Body of pancreas (tissue), 4 donors: Measurements from ENCODE around the gene HOXB1.

Experiments
- POLR2A ChIP-seq, 3 donors: fragments of 450-650 bp; IDR thresholded peaks; one replicate each; pipeline ENCODE4 v1.6.1; 2016; ENCODE audit warnings: antibody characterized with exemption in 3 of 3, mild to moderate bottlenecking in 2 of 3
- TF ChIP-seq, protein P1 (sequence below), 7 experiments: fragments of 450-650 bp in 4 of 7; fragments of 200-600 bp in 3 of 7; sonication (generic) in 3 of 7; IDR thresholded peaks; one replicate each; pipeline ENCODE4 v1.5.1; 2016 to 2019; ENCODE audit warnings: antibody characterized with exemption in 7 of 7

DNA sequence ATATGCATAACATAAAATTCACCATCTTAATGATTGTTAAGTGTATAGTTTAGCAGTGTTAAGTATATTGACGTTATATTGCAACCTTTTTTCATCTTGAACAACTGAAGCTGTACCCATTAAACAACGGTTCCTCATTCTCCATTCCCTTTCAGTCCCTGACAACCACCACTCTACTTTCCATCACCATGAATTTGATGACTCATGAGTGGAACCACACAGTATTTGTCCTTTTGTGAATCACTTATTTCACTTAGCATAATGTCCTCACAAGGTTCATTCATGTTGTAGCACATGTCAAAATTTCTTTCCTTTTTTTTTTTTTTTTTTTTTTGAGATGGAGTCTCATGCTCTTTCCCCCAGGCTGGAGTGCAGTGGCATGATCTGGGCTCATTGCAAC, 46.0 kb downstream of the HOXB1 start:
- TF ChIP-seq, protein P1, sequence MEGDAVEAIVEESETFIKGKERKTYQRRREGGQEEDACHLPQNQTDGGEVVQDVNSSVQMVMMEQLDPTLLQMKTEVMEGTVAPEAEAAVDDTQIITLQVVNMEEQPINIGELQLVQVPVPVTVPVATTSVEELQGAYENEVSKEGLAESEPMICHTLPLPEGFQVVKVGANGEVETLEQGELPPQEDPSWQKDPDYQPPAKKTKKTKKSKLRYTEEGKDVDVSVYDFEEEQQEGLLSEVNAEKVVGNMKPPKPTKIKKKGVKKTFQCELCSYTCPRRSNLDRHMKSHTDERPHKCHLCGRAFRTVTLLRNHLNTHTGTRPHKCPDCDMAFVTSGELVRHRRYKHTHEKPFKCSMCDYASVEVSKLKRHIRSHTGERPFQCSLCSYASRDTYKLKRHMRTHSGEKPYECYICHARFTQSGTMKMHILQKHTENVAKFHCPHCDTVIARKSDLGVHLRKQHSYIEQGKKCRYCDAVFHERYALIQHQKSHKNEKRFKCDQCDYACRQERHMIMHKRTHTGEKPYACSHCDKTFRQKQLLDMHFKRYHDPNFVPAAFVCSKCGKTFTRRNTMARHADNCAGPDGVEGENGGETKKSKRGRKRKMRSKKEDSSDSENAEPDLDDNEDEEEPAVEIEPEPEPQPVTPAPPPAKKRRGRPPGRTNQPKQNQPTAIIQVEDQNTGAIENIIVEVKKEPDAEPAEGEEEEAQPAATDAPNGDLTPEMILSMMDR (IDR thresholded peaks at IDR 0.05): no peak
- no peak for TF ChIP-seq POLR2A (IDR thresholded peaks at IDR 0.05)
